Measurements from ENCODE around the gene C1QB.
"Not testable (repeated sequence)": the region's sequence is repeated elsewhere in the genome, so short reads cannot be mapped to it uniquely, and the experiment has no call there.

The C1QB gene

DNA sequence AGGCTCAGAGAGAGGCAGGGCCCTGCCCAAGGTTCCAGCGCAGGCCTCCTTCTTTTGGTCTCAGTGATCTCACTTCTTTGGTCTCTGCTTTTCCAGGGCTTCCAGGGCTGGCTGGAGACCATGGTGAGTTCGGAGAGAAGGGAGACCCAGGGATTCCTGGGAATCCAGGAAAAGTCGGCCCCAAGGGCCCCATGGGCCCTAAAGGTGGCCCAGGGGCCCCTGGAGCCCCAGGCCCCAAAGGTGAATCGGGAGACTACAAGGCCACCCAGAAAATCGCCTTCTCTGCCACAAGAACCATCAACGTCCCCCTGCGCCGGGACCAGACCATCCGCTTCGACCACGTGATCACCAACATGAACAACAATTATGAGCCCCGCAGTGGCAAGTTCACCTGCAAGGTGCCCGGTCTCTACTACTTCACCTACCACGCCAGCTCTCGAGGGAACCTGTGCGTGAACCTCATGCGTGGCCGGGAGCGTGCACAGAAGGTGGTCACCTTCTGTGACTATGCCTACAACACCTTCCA is 7.7 kb downstream of the C1QB start:
- TF ChIP-seq, protein P1, sequence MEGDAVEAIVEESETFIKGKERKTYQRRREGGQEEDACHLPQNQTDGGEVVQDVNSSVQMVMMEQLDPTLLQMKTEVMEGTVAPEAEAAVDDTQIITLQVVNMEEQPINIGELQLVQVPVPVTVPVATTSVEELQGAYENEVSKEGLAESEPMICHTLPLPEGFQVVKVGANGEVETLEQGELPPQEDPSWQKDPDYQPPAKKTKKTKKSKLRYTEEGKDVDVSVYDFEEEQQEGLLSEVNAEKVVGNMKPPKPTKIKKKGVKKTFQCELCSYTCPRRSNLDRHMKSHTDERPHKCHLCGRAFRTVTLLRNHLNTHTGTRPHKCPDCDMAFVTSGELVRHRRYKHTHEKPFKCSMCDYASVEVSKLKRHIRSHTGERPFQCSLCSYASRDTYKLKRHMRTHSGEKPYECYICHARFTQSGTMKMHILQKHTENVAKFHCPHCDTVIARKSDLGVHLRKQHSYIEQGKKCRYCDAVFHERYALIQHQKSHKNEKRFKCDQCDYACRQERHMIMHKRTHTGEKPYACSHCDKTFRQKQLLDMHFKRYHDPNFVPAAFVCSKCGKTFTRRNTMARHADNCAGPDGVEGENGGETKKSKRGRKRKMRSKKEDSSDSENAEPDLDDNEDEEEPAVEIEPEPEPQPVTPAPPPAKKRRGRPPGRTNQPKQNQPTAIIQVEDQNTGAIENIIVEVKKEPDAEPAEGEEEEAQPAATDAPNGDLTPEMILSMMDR (IDR thresholded peaks at IDR 0.05; ENCODE audit: insufficient read depth, low read depth, low read length, missing control alignments), result no peak
- no peak for DNase-seq (ENCODE audit: low read depth)
- no peak overlapping the region for H3K4me3 ChIP-seq (ENCODE audit: low read depth, low read length)

DNA sequence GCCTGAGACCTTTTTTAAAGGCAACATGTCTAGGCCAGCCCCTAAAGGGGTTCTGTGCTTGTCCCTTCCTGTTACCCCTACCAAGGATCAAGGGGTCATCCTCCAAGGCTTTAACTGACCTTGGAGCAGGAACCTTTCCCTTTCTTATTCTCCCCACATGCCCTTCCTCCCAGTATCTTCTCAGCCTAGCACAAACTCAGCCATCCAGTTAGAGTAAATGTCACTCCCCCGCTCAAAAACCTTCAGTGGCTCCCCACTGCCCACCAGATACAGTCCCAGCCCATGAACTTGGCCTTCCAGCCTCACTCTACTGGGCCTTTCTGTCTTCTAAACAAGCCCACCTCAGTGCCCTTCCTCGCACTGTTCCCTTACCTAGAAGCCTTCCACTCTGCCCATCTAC is 8.8 kb downstream of the C1QB start:
- TF ChIP-seq, protein P1 (IDR thresholded peaks at IDR 0.05; ENCODE audit: insufficient read depth, low read depth, low read length, missing control alignments), result no peak
- no peak overlapping the region for H3K4me3 ChIP-seq (ENCODE audit: low read depth, low read length)
- no peak for DNase-seq (ENCODE audit: low read depth)

DNA sequence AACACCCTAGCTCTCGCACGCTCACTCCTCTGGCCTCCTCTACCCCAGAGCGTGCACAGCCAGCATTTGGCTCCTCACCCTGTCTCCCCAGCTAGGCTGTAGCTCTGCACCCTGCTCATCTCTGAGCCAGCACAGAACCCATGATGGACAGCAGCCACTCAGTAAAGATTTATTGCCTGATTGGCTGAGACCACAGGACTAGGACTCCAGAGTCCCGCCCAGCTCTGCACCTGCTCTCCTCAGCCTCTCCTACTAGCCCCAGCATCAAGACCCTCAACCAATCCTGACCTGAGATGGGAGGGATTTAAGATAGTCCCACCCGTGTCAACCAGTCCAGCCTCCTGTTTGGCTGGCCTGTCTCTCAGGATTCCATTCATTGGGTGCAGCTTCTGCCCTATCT is 9.3 kb downstream of the C1QB start:
- DNase-seq (ENCODE audit: low read depth), result peak; percentile 51
- TF ChIP-seq, protein P1 (IDR thresholded peaks at IDR 0.05; ENCODE audit: insufficient read depth, low read depth, low read length, missing control alignments), result no peak
- H3K4me3 ChIP-seq (ENCODE audit: low read depth, low read length), result no peak overlapping the region

DNA sequence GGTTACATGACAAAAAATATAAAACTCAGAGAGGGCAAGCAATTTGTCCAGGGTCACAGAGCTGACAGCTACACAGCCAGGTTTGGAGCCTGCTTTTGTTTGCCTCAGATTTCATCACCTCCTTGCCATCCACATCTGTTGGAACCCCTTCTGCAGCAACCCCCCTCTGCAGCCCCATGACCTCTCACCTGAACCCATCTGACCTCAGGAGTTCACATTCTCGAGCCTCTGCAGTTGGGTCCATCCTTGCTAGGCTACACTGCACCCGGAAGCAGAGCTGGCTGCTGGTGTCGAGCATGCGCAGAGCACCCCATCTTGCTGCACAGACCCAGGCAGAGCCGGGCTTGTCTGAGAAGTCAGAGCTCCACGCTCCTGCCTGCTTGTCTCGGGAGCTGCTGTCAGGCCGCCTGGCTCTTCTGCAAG is 10.0 kb downstream of the C1QB start:
- DNase-seq (ENCODE audit: low read depth), result no peak
- TF ChIP-seq, protein P1 (IDR thresholded peaks at IDR 0.05; ENCODE audit: insufficient read depth, low read depth, low read length, missing control alignments), result no peak

GRCh38 chr1:22665752-22666151 is 12.7 kb downstream of the C1QB start:
- TF ChIP-seq, protein P1 (IDR thresholded peaks at IDR 0.05; ENCODE audit: insufficient read depth, low read depth, low read length, missing control alignments), result peak; percentile 14
- DNase-seq (ENCODE audit: low read depth), result no peak
- no peak overlapping the region for H3K4me3 ChIP-seq (ENCODE audit: low read depth, low read length)

More for the DNA sequence above, 10.0 kb downstream of the C1QB start:
- no peak overlapping the region for H3K4me3 ChIP-seq (ENCODE audit: low read depth, low read length)

DNA sequence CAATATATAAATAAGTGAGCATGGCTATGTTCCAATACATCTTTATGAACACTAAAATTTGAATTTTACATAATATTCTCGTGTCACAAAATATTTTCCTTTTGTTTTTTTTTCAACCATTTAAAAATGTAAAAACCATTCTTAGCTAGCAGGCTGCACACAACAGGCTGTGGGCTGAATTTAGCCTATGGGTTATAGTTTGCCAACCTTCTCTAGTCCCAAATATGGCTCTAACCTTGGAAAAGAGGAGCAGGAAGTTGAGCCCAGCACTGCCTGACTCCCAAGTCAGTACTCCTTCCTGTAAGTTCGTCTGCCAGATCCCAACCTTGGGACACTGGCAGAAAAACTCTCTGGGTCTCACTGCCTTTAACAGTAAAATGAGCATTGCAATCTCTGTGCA is 13.4 kb downstream of the C1QB start:
- TF ChIP-seq, protein P1 (IDR thresholded peaks at IDR 0.05; ENCODE audit: insufficient read depth, low read depth, low read length, missing control alignments), result no peak
- no peak overlapping the region for H3K4me3 ChIP-seq (ENCODE audit: low read depth, low read length)
- no peak for DNase-seq (ENCODE audit: low read depth)

- DNase-seq (ENCODE audit: low read depth); H3K4me3 ChIP-seq (ENCODE audit: low read depth, low read length): not testable (repeated sequence)
Observed at GRCh38 chr1:22668840-22669239, 15.8 kb downstream of the C1QB start.
